ENCODE data around the gene MLC1.

The MLC1 gene

GRCh38 chr22:50063589-50064393, 21.4 kb downstream of the MLC1 start:
- Histone ChIP-seq H3K4me3 (ENCODE audit: low read length in 2 of 2) (no peak overlapping the region), H2BK12ac (ENCODE audit: low read length) (peak overlapping the region; percentile 97), H2BK15ac (ENCODE audit: low read length) (peak overlapping the region; percentile 71), H3K27ac (replicated peaks; ENCODE audit: low read length) (no peak overlapping the region), H2BK120ac (ENCODE audit: low read depth, low read length) (no peak overlapping the region), H3K18ac (ENCODE audit: low read length) (peak overlapping the region; percentile 80), H3K9ac (ENCODE audit: low read depth, low read length, poor library complexity) (no peak overlapping the region), H3K4me1 (ENCODE audit: control insufficient read depth in 2 of 2, insufficient read depth in 1 of 2, low read depth in 1 of 2, low read length in 2 of 2) (peaks cover 9% of the 10 kb centered on the region in 2 donors), H3K4me2 (ENCODE audit: insufficient read depth, low read length, poor library complexity, severe bottlenecking) (no peak overlapping the region), H3K9me3 (replicated peaks in 1 of 2; ENCODE audit: control insufficient read depth in 2 of 2, insufficient read depth in 1 of 2, low read depth in 1 of 2, low read length in 2 of 2) (no peaks in the 10 kb centered on the region), H2BK5ac (ENCODE audit: low read length) (no peak overlapping the region), H4K91ac (ENCODE audit: low read depth, low read length, poor library complexity) (peak overlapping the region; percentile 30), H3K79me1 (ENCODE audit: low read depth, low read length) (no peaks in the 10 kb centered on the region), H3K23ac (ENCODE audit: low read depth, low read length, poor library complexity) (peak overlapping the region; percentile 89), H2AK5ac (ENCODE audit: low read depth, low read length) (peak overlapping the region; percentile 94), H3K4ac (ENCODE audit: low read length) (no peak overlapping the region), H4K8ac (ENCODE audit: low read depth, low read length) (no peak overlapping the region), H3K27me3 (ENCODE audit: control insufficient read depth in 3 of 3, insufficient read depth in 3 of 3, low read depth in 1 of 3, low read length in 3 of 3) (peaks cover 0 to 1% (median 0%) of the 10 kb centered on the region in 3 experiments), H3K14ac (ENCODE audit: low read length) (peak overlapping the region; percentile 94), H2AFZ (ENCODE audit: low read length) (no peak overlapping the region), H3K36me3 (replicated peaks in 1 of 2; ENCODE audit: control insufficient read depth in 2 of 2, insufficient read depth in 2 of 2, low read length in 2 of 2) (no peaks in the 10 kb centered on the region)
- WGBS, 2 donors (ENCODE audit: extremely low coverage in 2 of 2, insufficient read length in 2 of 2, insufficient replicate concordance in 1 of 2) = no CpG with 5 or more reads among the region's 23 CpGs
- no peak for DNase-seq (ENCODE audit: low spot score)

DNA sequence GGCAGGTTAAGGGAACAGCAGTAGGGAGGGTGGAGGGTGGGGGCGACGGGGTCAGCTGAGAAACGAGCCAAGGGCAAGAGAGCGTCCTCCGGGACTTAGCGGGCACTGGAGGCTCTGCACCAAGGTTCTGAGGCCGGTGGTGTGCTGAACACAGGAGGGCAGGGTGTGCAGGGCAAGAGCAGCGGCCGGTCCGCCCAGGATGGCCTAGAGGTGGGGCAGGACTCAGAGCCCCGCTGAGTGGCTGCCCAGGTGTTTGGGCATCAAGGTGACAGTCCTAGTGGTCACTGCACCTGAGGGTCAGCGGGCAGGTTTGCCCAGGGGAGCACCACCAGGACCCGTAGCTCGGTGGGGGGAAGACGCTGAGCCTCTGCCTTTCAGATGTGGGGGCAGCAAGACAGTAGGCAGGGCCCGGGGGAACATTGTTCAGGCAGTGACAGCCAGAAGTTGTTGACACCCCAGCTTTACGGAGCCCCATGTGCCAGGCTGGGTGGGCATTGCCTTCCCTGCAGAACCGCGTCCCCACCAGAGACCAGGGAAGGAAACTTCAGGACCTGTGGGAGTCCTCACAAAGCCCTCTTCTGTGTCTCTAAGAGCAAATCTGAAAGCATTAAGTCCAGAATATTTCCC, 22.6 kb downstream of the MLC1 start:
- no peaks in the 10 kb centered on the region for H3K9me3 ChIP-seq (replicated peaks in 1 of 2; ENCODE audit: control insufficient read depth in 2 of 2, insufficient read depth in 1 of 2, low read depth in 1 of 2, low read length in 2 of 2)
- H3K27me3 ChIP-seq (ENCODE audit: control insufficient read depth in 3 of 3, insufficient read depth in 3 of 3, low read depth in 1 of 3, low read length in 3 of 3) = peaks cover 0 to 9% (median 0%) of the 10 kb centered on the region in 3 experiments
- H2AK5ac ChIP-seq (ENCODE audit: low read depth, low read length) = peak overlapping the region; percentile 46

GRCh38 chr22:50061824-50062355, 23.3 kb downstream of the MLC1 start:
- no peak for DNase-seq (ENCODE audit: low spot score)
- Histone ChIP-seq H3K27me3 (ENCODE audit: control insufficient read depth in 3 of 3, insufficient read depth in 3 of 3, low read depth in 1 of 3, low read length in 3 of 3) (peaks cover 0 to 9% (median 0%) of the 10 kb centered on the region in 3 experiments), H3K4ac (ENCODE audit: low read length) (peak overlapping the region; percentile 66), H3K4me2 (ENCODE audit: insufficient read depth, low read length, poor library complexity, severe bottlenecking) (no peak overlapping the region), H2BK12ac (ENCODE audit: low read length) (no peak overlapping the region), H4K8ac (ENCODE audit: low read depth, low read length) (peak overlapping the region; percentile 48), H4K91ac (ENCODE audit: low read depth, low read length, poor library complexity) (no peak overlapping the region), H3K79me1 (ENCODE audit: low read depth, low read length) (no peaks in the 10 kb centered on the region), H3K14ac (ENCODE audit: low read length) (no peak overlapping the region), H3K4me1 (ENCODE audit: control insufficient read depth in 2 of 2, insufficient read depth in 1 of 2, low read depth in 1 of 2, low read length in 2 of 2) (peaks cover 11% of the 10 kb centered on the region in 2 donors), H3K4me3 (ENCODE audit: low read length in 2 of 2) (no peak overlapping the region), H3K18ac (ENCODE audit: low read length) (no peak overlapping the region), H2AFZ (ENCODE audit: low read length) (no peak overlapping the region), H2BK15ac (ENCODE audit: low read length) (peak overlapping the region; percentile 81), H3K23ac (ENCODE audit: low read depth, low read length, poor library complexity) (peak overlapping the region; percentile 6), H2BK120ac (ENCODE audit: low read depth, low read length) (no peak overlapping the region), H3K27ac (replicated peaks; ENCODE audit: low read length) (no peak overlapping the region), H3K36me3 (replicated peaks in 1 of 2; ENCODE audit: control insufficient read depth in 2 of 2, insufficient read depth in 2 of 2, low read length in 2 of 2) (no peaks in the 10 kb centered on the region), H3K9me3 (replicated peaks in 1 of 2; ENCODE audit: control insufficient read depth in 2 of 2, insufficient read depth in 1 of 2, low read depth in 1 of 2, low read length in 2 of 2) (no peaks in the 10 kb centered on the region), H2AK5ac (ENCODE audit: low read depth, low read length) (peak overlapping the region; percentile 19), H3K9ac (ENCODE audit: low read depth, low read length, poor library complexity) (no peak overlapping the region), H2BK5ac (ENCODE audit: low read length) (peak overlapping the region; percentile 91)
- WGBS, 2 donors (ENCODE audit: extremely low coverage in 2 of 2, insufficient read length in 2 of 2, insufficient replicate concordance in 1 of 2) = no CpG with 5 or more reads among the region's 17 CpGs

More for the DNA sequence above, 22.6 kb downstream of the MLC1 start:
- no peak overlapping the region for H3K14ac ChIP-seq (ENCODE audit: low read length)
- no CpG with 5 or more reads among the region's 19 CpGs for whole genome bisulfite sequencing, 2 donors (ENCODE audit: extremely low coverage in 2 of 2, insufficient read length in 2 of 2, insufficient replicate concordance in 1 of 2)
- no peak for DNase-seq (ENCODE audit: low spot score)
- no peak overlapping the region for H2BK120ac ChIP-seq (ENCODE audit: low read depth, low read length)
- H4K8ac ChIP-seq (ENCODE audit: low read depth, low read length) = peak overlapping the region; percentile 48
- H3K4me3 ChIP-seq (ENCODE audit: low read length in 2 of 2) = no peak overlapping the region
- no peaks in the 10 kb centered on the region for H3K79me1 ChIP-seq (ENCODE audit: low read depth, low read length)
- no peaks in the 10 kb centered on the region for H3K36me3 ChIP-seq (replicated peaks in 1 of 2; ENCODE audit: control insufficient read depth in 2 of 2, insufficient read depth in 2 of 2, low read length in 2 of 2)
- peak overlapping the region; percentile 59 for H3K18ac ChIP-seq (ENCODE audit: low read length)
- peaks cover 11% of the 10 kb centered on the region in 2 donors for H3K4me1 ChIP-seq (ENCODE audit: control insufficient read depth in 2 of 2, insufficient read depth in 1 of 2, low read depth in 1 of 2, low read length in 2 of 2)
- H3K4ac ChIP-seq (ENCODE audit: low read length) = peak overlapping the region; percentile 66
- no peak overlapping the region for H3K23ac ChIP-seq (ENCODE audit: low read depth, low read length, poor library complexity)
- H2BK15ac ChIP-seq (ENCODE audit: low read length) = peak overlapping the region; percentile 55
- H2AFZ ChIP-seq (ENCODE audit: low read length) = no peak overlapping the region
- H3K9ac ChIP-seq (ENCODE audit: low read depth, low read length, poor library complexity) = peak overlapping the region; percentile 70
- no peak overlapping the region for H2BK5ac ChIP-seq (ENCODE audit: low read length)
- peak overlapping the region; percentile 46 for H2BK12ac ChIP-seq (ENCODE audit: low read length)
- H4K91ac ChIP-seq (ENCODE audit: low read depth, low read length, poor library complexity) = no peak overlapping the region
- H3K27ac ChIP-seq (replicated peaks; ENCODE audit: low read length) = no peak overlapping the region
- H3K4me2 ChIP-seq (ENCODE audit: insufficient read depth, low read length, poor library complexity, severe bottlenecking) = no peak overlapping the region
